GM12878 (cell line): ENCODE measurements around the gene GREB1. TPM values are rescaled to one million over a fixed set of nuclear protein-coding genes. Genes with fewer than 3 reads are reported as not detected.

Experiments
- ATAC-seq: fragments of 200-7000 bp; cut with Tn5 transposase; 3 replicates; pipeline ENCODE4 v1.9.1; 2020; ENCODE audit warnings: mild to moderate bottlenecking, moderate library complexity
- BruUV-seq: library from RNA; stranded (reverse); fragments of 400-500 nt; replicated peaks from 2 replicates; lab custom pipeline; 2021; lab: Mats Ljungman, UMichigan
- CTCF ChIA-PET: fragments of 300-600 bp; sonication (Branson Sonifier 250); formaldehyde crosslinking; extraction: SDS; loops from one replicate; lab custom pipeline; 2021; ENCODE audit warnings: inconsistent platforms; lab: Yijun Ruan, JAX
- POLR2A ChIA-PET: fragments of 350-600 bp; formaldehyde crosslinking; extraction: SDS; loops from one replicate; lab custom pipeline; 2021; ENCODE audit warnings: inconsistent platforms; lab: Charles Lee
- RAD21 ChIA-PET: fragments of 300-600 bp; sonication (Branson Sonifier 250); formaldehyde crosslinking; loops from one replicate; lab custom pipeline; 2023; ENCODE audit warnings: antibody characterized with exemption; ENCODE audit not compliant: unreplicated experiment; lab: Charles Lee
- SMC1A ChIA-PET: fragments of 300-600 bp; sonication (Branson Sonifier 250); formaldehyde crosslinking; loops from one replicate; lab custom pipeline; 2023; ENCODE audit not compliant: unreplicated experiment, uncharacterized antibody; lab: Charles Lee
- DNase-seq: peaks from one replicate; pipeline ENCODE4 v3.0.0-alpha.2; 2011; ENCODE audit warnings: low read depth, low spot score
- FAIRE-seq: peaks from 3 replicates; lab custom pipeline; 2011; peaks lifted over from hg19 to GRCh38; lab: Jason Lieb, UNC
- H2AFZ ChIP-seq: 2 replicates; pipeline ENCODE4 v1.6.0; 2011; ENCODE audit warnings: low read depth, low read length, control low read depth; ENCODE audit not compliant: control insufficient read depth
- H3K27ac ChIP-seq: 2 replicates; pipeline ENCODE4 v1.5.1; 2011; ENCODE audit warnings: control low read depth; ENCODE audit not compliant: control insufficient read depth, insufficient read depth
- H3K27me3 ChIP-seq, 2 experiments: replicated peaks in 1 of 2; 2 replicates each; pipeline versions ENCODE4 v1.6.0 to v1.6.1; 2011; ENCODE audit warnings: low read length in 1 of 2; ENCODE audit not compliant: control insufficient read depth in 2 of 2, insufficient read depth in 2 of 2
- H3K36me3 ChIP-seq, 2 experiments: 2 replicates each; pipeline ENCODE4 v1.5.1; 2011; ENCODE audit warnings: low read length in 1 of 2; ENCODE audit not compliant: control insufficient read depth in 2 of 2, insufficient read depth in 2 of 2
- H3K4me1 ChIP-seq: 2 replicates; pipeline ENCODE4 v1.6.1; 2011; ENCODE audit warnings: mild to moderate bottlenecking, low read length, moderate library complexity, mixed read lengths; ENCODE audit not compliant: control insufficient read depth, insufficient read depth
- H3K4me2 ChIP-seq: 2 replicates; pipeline ENCODE4 v1.6.0; 2011; ENCODE audit warnings: control low read depth; ENCODE audit not compliant: control insufficient read depth, insufficient read depth
- H3K4me3 ChIP-seq: fragments of 200-600 bp; sonication (generic); 2 replicates; pipeline ENCODE4 v1.5.1; 2016
- H3K79me2 ChIP-seq: 2 replicates; pipeline ENCODE4 v1.6.0; 2011; ENCODE audit warnings: low read length; ENCODE audit not compliant: control insufficient read depth, insufficient read depth
- H3K9ac ChIP-seq: 2 replicates; pipeline ENCODE4 v1.8.0; 2011; ENCODE audit warnings: low read length, control low read depth, mixed read lengths; ENCODE audit not compliant: control insufficient read depth, insufficient read depth
- H3K9me3 ChIP-seq: replicated peaks from 3 replicates; pipeline ENCODE4 v1.5.1; 2011; ENCODE audit warnings: mild to moderate bottlenecking, low read length; ENCODE audit not compliant: control insufficient read depth, insufficient read depth
- H4K20me1 ChIP-seq: 2 replicates; pipeline ENCODE4 v1.6.0; 2011; ENCODE audit not compliant: control insufficient read depth, insufficient read depth
- CEBPZ ChIP-seq: fragments of 150-350 bp; IDR thresholded peaks from 2 replicates; pipeline ENCODE4 v1.6.1; 2016; ENCODE audit warnings: low read depth, low read length
- CHD1 ChIP-seq: IDR thresholded peaks from 2 replicates; pipeline ENCODE4 v1.6.1; 2012; ENCODE audit warnings: low read depth, low read length, improper control_type of control experiment
- CREM ChIP-seq: IDR thresholded peaks from 2 replicates; pipeline ENCODE4 v1.6.1; 2014; ENCODE audit warnings: antibody characterized with exemption, low read depth
- HCFC1 ChIP-seq: fragments of 150-350 bp; IDR thresholded peaks from 2 replicates; pipeline ENCODE4 v1.6.1; 2014; ENCODE audit warnings: low read length
- MYB ChIP-seq: fragments of 150-350 bp; IDR thresholded peaks from 2 replicates; pipeline ENCODE4 v1.6.1; 2014; ENCODE audit warnings: mild to moderate bottlenecking, low read depth, low read length, borderline replicate concordance
- PAX5 ChIP-seq: IDR thresholded peaks from 2 replicates; pipeline ENCODE4 v1.6.1; 2011; ENCODE audit warnings: low read depth, low read length, borderline replicate concordance
- POU2F2 ChIP-seq: IDR thresholded peaks from 3 replicates; pipeline ENCODE4 v1.6.1; 2011; ENCODE audit warnings: low read depth, mild to moderate bottlenecking, low read length, borderline replicate concordance
- RCOR1 ChIP-seq: conservative IDR thresholded peaks from 2 replicates; pipeline ENCODE4 v1.6.1; 2012; ENCODE audit warnings: low read depth, low read length, improper control_type of control experiment
- REST ChIP-seq: IDR thresholded peaks from 2 replicates; pipeline ENCODE4 v1.6.1; 2012; ENCODE audit warnings: mild to moderate bottlenecking, low read depth, low read length
- SIX5 ChIP-seq: IDR thresholded peaks from 2 replicates; pipeline ENCODE4 v1.6.1; 2011; ENCODE audit warnings: mild to moderate bottlenecking, low read depth, low read length, moderate library complexity; ENCODE audit not compliant: severe bottlenecking
- SREBF2 ChIP-seq: IDR thresholded peaks from 2 replicates; pipeline ENCODE4 v1.6.1; 2012; ENCODE audit warnings: mild to moderate bottlenecking, low read length
- TCF12 ChIP-seq: IDR thresholded peaks from 2 replicates; pipeline ENCODE4 v1.6.1; 2011; ENCODE audit warnings: low read depth, mild to moderate bottlenecking, low read length
- ZNF687 ChIP-seq: fragments of 450-650 bp; IDR thresholded peaks from 2 replicates; pipeline ENCODE4 v1.6.1; 2017; ENCODE audit warnings: mild to moderate bottlenecking, moderate library complexity
- WGBS: methylation state at CpG from one replicate; pipeline ENCODE4 v1.1.6; 2016; ENCODE audit warnings: low lambda C conversion rate; ENCODE audit not compliant: insufficient replicate concordance, insufficient coverage; ENCODE audit errors: missing lambda C conversion rate; 5-methylcytosine and 5-hydroxymethylcytosine counted together
- in situ Hi-C: fragments of 300-500 bp; cut with MboI; formaldehyde crosslinking; loops from 9 replicates; pipeline ENCODE4 v1.14.3; 2018; ENCODE audit warnings: mixed read lengths
- intact Hi-C: fragments of 100-400 bp; cut with micrococcal nuclease; formaldehyde crosslinking; loops from one replicate; pipeline ENCODE4 v1.14.2; 2022; ENCODE audit not compliant: unreplicated experiment
- polyA plus RNA-seq, 11 experiments: library from polyadenylated mRNA; depleted of rRNA in 4 of 11; unstranded in 6 of 11; stranded (reverse) in 5 of 11; fragments of >200 nt; fragmentation: Nextera tagmentation in 4 of 11; fragmentation: Illumina TruSeq in 1 of 11; extraction: Ambion mirVana in 4 of 11; extraction: Trizol in 1 of 11; gene quantifications; 1 replicate in 1 of 11; 2 replicates in 10 of 11; pipeline versions ENCODE4 v1.2.1 to v1.2.3, GENCODE V29; 2011 to 2016; ENCODE audit warnings: inconsistent platforms in 2 of 11, missing spikeins in 2 of 11, low read depth in 1 of 11
- total RNA-seq, 4 experiments: library from RNA; depleted of rRNA in 3 of 4; stranded (reverse); fragments of >200 nt in 3 of 4; fragmentation: Illumina TruSeq in 1 of 4; extraction: Trizol in 1 of 4; gene quantifications; 2 replicates each; pipeline versions ENCODE4 v1.2.1 to v1.2.3, GENCODE V29; 2013 to 2021

Gene GREB1
- total and polyA plus RNA-seq, 10 of the 15 experiments (the other 5 are each of a cell fraction or from before 2014, with no cell fraction given), result 0.09 to 2.1 (median 0.37) TPM; not detected in 1

- ChIA-PET POLR2A (interaction anchor here (0.6 kb wide), 1 partner anchor 41 kb away, joined by 3 read pairs; no protein-coding TSS in a partner anchor), CTCF (interaction anchor here (1.9 kb wide), 1 partner anchor 93 kb away, joined by 6 read pairs; no protein-coding TSS in a partner anchor), SMC1A (no interaction called here), RAD21 (no interaction called here)
- H3K27me3 ChIP-seq, result peaks cover 0 to 10% of the 10 kb centered on the region in 2 experiments
- H3K9ac ChIP-seq, result no peak overlapping the region
- H3K4me2 ChIP-seq, result no peak overlapping the region
- H3K79me2 ChIP-seq, result no peaks in the 10 kb centered on the region
- ATAC-seq (no peak), FAIRE-seq (no peak), DNase-seq (no peak)
- no peak overlapping the region for H3K27ac ChIP-seq
- no peak overlapping the region for H3K4me3 ChIP-seq
- no peaks in the 10 kb centered on the region for H4K20me1 ChIP-seq
- BruUV-seq, result no TSS peak
- no peaks in the 10 kb centered on the region for H3K9me3 ChIP-seq
- H3K4me1 ChIP-seq, result no peaks in the 10 kb centered on the region
- no peak overlapping the region for H2AFZ ChIP-seq
- 8% methylated on average over 11 of the region's 11 CpGs for WGBS
- H3K36me3 ChIP-seq, result no peaks in the 10 kb centered on the region
- in situ Hi-C loops, result no loop called here
- intact Hi-C loops, result no loop called here
- TF ChIP-seq MYB (no peak), RCOR1 (no peak), ZNF687 (no peak), SIX5 (no peak), CEBPZ (no peak), SREBF2 (no peak), POU2F2 (no peak), PAX5 (no peak), TCF12 (no peak), HCFC1 (no peak), CREM (no peak), REST (no peak), CHD1 (no peak)
These were observed 142.8 kb downstream of the GREB1 start for GRCh38 chr2:11676640-11677039.
